IMR-90 (cell line): ENCODE measurements around the gene LAMC3. TPM values are rescaled to one million over a fixed set of nuclear protein-coding genes. Genes with fewer than 3 reads are reported as not detected.

ENCODE experiments used
- ATAC-seq: fragments of 200-7000 bp; cut with Tn5 transposase; 2 replicates; pipeline ENCODE4 v1.9.1; 2020; ENCODE audit warnings: low read depth, mild to moderate bottlenecking, moderate library complexity
- BruUV-seq: library from RNA; stranded (reverse); fragments of 400-500 nt; replicated peaks from 2 replicates; lab custom pipeline; 2021; lab: Mats Ljungman, UMichigan
- CTCF ChIA-PET: fragments of 300-600 bp; formaldehyde crosslinking; extraction: SDS; loops from one replicate; lab custom pipeline; 2021; ENCODE audit warnings: antibody characterized with exemption; lab: Yijun Ruan, JAX
- POLR2A ChIA-PET: fragments of 300-600 bp; sonication (Branson Sonifier 250); formaldehyde crosslinking; loops from one replicate; lab custom pipeline; 2022; ENCODE audit warnings: antibody characterized with exemption; ENCODE audit not compliant: unreplicated experiment; lab: Charles Lee
- DNase-seq: peaks from one replicate; pipeline ENCODE4 v3.0.0; 2013
- H2AFZ ChIP-seq: replicated peaks from 2 replicates; pipeline ENCODE3; 2013; ENCODE audit warnings: low read length, mild to moderate bottlenecking; ENCODE audit not compliant: poor library complexity
- H2AK5ac ChIP-seq: 2 replicates; pipeline ENCODE4 v1.6.1; 2013; ENCODE audit warnings: low read depth, low read length, inconsistent platforms
- H2AK9ac ChIP-seq: replicated peaks from 2 replicates; pipeline ENCODE3; 2013; ENCODE audit warnings: mild to moderate bottlenecking, low read depth, low read length, moderate library complexity; ENCODE audit not compliant: poor library complexity
- H2BK120ac ChIP-seq: 2 replicates; pipeline ENCODE4 v1.6.1; 2013; ENCODE audit warnings: low read depth, low read length, inconsistent platforms
- H2BK15ac ChIP-seq: 3 replicates; pipeline ENCODE4 v1.6.1; 2013; ENCODE audit warnings: low read depth, low read length, inconsistent platforms
- H2BK20ac ChIP-seq: 2 replicates; pipeline ENCODE4 v1.6.1; 2013; ENCODE audit warnings: low read depth, mild to moderate bottlenecking, inconsistent platforms, low read length, moderate library complexity
- H2BK5ac ChIP-seq: 2 replicates; pipeline ENCODE4 v1.6.1; 2013; ENCODE audit warnings: mild to moderate bottlenecking, low read depth, low read length, inconsistent platforms; ENCODE audit not compliant: poor library complexity, severe bottlenecking
- H3K14ac ChIP-seq: replicated peaks from 2 replicates; pipeline ENCODE4 v1.6.1; 2013; ENCODE audit warnings: low read depth, low read length, inconsistent platforms
- H3K18ac ChIP-seq: 2 replicates; pipeline ENCODE4 v1.6.1; 2013; ENCODE audit warnings: low read depth, low read length, control low read depth
- H3K23ac ChIP-seq: 2 replicates; pipeline ENCODE4 v1.6.1; 2013; ENCODE audit warnings: low read depth, low read length, inconsistent platforms
- H3K27ac ChIP-seq: 2 replicates; pipeline ENCODE4 v1.5.1; 2013; ENCODE audit warnings: mild to moderate bottlenecking, control low read depth, low read length; ENCODE audit not compliant: insufficient read depth
- H3K27me3 ChIP-seq: 2 replicates; pipeline ENCODE4 v1.6.1; 2013; ENCODE audit warnings: low read length; ENCODE audit not compliant: control insufficient read depth, insufficient read depth
- H3K36me3 ChIP-seq: 2 replicates; pipeline ENCODE4 v1.6.1; 2013; ENCODE audit warnings: low read length, mixed read lengths; ENCODE audit not compliant: control insufficient read depth, insufficient read depth
- H3K4ac ChIP-seq: 2 replicates; pipeline ENCODE4 v1.6.1; 2013; ENCODE audit warnings: low read depth, low read length, inconsistent platforms
- H3K4me1 ChIP-seq: 2 replicates; pipeline ENCODE4 v1.6.1; 2013; ENCODE audit warnings: low read length, mixed read lengths; ENCODE audit not compliant: control insufficient read depth, insufficient read depth
- H3K4me2 ChIP-seq: 2 replicates; pipeline ENCODE4 v1.6.1; 2013; ENCODE audit warnings: low read depth, mild to moderate bottlenecking, control low read depth, low read length, moderate library complexity
- H3K4me3 ChIP-seq: 2 replicates; pipeline ENCODE4 v1.5.1; 2013; ENCODE audit warnings: low read depth, mild to moderate bottlenecking, control low read depth, low read length, moderate library complexity; ENCODE audit not compliant: insufficient read depth
- H3K56ac ChIP-seq: 2 replicates; pipeline ENCODE4 v1.6.1; 2013; ENCODE audit warnings: low read length, inconsistent platforms; ENCODE audit not compliant: insufficient read depth; ENCODE audit errors: extremely low read depth
- H3K79me1 ChIP-seq, 2 experiments: 2 replicates each; pipeline ENCODE4 v1.6.1; 2013; ENCODE audit warnings: low read length in 2 of 2, inconsistent platforms in 1 of 2, low read depth in 1 of 2
- H3K9ac ChIP-seq: 2 replicates; pipeline ENCODE4 v1.6.1; 2013; ENCODE audit warnings: low read depth, low read length, control low read depth
- H3K9me1 ChIP-seq: 2 replicates; pipeline ENCODE4 v1.6.1; 2013; ENCODE audit warnings: low read length, inconsistent platforms; ENCODE audit not compliant: insufficient read depth
- H3K9me3 ChIP-seq: 2 replicates; pipeline ENCODE4 v1.6.1; 2013; ENCODE audit warnings: low read length; ENCODE audit not compliant: control insufficient read depth, insufficient read depth
- H4K20me1 ChIP-seq: 2 replicates; pipeline ENCODE4 v1.6.1; 2013; ENCODE audit warnings: low read length, inconsistent platforms; ENCODE audit not compliant: insufficient read depth
- H4K5ac ChIP-seq: 2 replicates; pipeline ENCODE4 v1.6.1; 2013; ENCODE audit warnings: mild to moderate bottlenecking, low read depth, low read length, control low read depth
- H4K8ac ChIP-seq, 2 experiments: 2 replicates each; pipeline ENCODE4 v1.6.1; 2013; ENCODE audit warnings: low read depth in 2 of 2, low read length in 2 of 2, control low read depth in 1 of 2, inconsistent platforms in 1 of 2
- H4K91ac ChIP-seq: 2 replicates; pipeline ENCODE4 v1.6.1; 2013; ENCODE audit warnings: low read depth, low read length, inconsistent platforms; ENCODE audit not compliant: insufficient read depth
- BHLHE40 ChIP-seq: fragments of 150-350 bp; IDR thresholded peaks from 2 replicates; pipeline ENCODE4 v1.6.1; 2016; ENCODE audit warnings: mild to moderate bottlenecking, low read depth, low read length
- FOS ChIP-seq: fragments of 150-350 bp; IDR thresholded peaks from 2 replicates; pipeline ENCODE4 v1.6.1; 2016; ENCODE audit warnings: low read depth, low read length
- POLR2A ChIP-seq: IDR thresholded peaks from 2 replicates; pipeline ENCODE4 v1.6.1; 2012; ENCODE audit warnings: mild to moderate bottlenecking, low read depth, low read length
- RCOR1 ChIP-seq: IDR thresholded peaks from 2 replicates; pipeline ENCODE4 v1.6.1; 2012; ENCODE audit warnings: mild to moderate bottlenecking, low read length, improper control_type of control experiment; ENCODE audit not compliant: insufficient replicate concordance
- WGBS, 2 experiments: methylation state at CpG; one replicate each; pipeline versions ENCODE4 v1.1.5 to v1.1.7; 2013; ENCODE audit warnings: missing lambda C conversion rate in 2 of 2; ENCODE audit not compliant: insufficient read length in 1 of 2; ENCODE audit errors: extremely low coverage in 2 of 2; 5-methylcytosine and 5-hydroxymethylcytosine counted together
- dilution Hi-C: fragments of 300-500 bp; cut with HindIII; formaldehyde crosslinking; loops from one replicate; pipeline ENCODE4 v1.14.3; 2018; ENCODE audit warnings: low sequenced_read_pairs; ENCODE audit not compliant: unreplicated experiment
- in situ Hi-C: fragments of 300-500 bp; cut with MboI; formaldehyde crosslinking; loops from 3 replicates; pipeline ENCODE4 v1.14.3; 2019; ENCODE audit warnings: low sequenced_read_pairs, inconsistent platforms, mixed read lengths
- intact Hi-C: fragments of 100-400 bp; cut with micrococcal nuclease; formaldehyde crosslinking; loops from 2 replicates; pipeline ENCODE4 v1.10.0; 2022
- polyA plus RNA-seq, 3 experiments: library from polyadenylated mRNA; depleted of rRNA; stranded (reverse); fragments of >200 nt; gene quantifications; 2 replicates each; pipeline ENCODE4 v1.2.3, GENCODE V29; 2012; ENCODE audit warnings: low replicate concordance in 1 of 3
- total RNA-seq: library from RNA; depleted of rRNA; stranded (reverse); fragments of >200 nt; gene quantifications from 2 replicates; pipeline ENCODE4 v1.2.3, GENCODE V29; 2012
- TF ChIP-seq, protein P1 (sequence below): fragments of 150-350 bp; IDR thresholded peaks from 2 replicates; pipeline ENCODE4 v1.6.1; 2017; ENCODE audit warnings: mild to moderate bottlenecking, antibody characterized with exemption, low read length, low read depth

LAMC3 gene
- total and polyA plus RNA-seq, 2 of the 4 experiments (the other 2 are of a cell fraction), result not detected

DNA sequence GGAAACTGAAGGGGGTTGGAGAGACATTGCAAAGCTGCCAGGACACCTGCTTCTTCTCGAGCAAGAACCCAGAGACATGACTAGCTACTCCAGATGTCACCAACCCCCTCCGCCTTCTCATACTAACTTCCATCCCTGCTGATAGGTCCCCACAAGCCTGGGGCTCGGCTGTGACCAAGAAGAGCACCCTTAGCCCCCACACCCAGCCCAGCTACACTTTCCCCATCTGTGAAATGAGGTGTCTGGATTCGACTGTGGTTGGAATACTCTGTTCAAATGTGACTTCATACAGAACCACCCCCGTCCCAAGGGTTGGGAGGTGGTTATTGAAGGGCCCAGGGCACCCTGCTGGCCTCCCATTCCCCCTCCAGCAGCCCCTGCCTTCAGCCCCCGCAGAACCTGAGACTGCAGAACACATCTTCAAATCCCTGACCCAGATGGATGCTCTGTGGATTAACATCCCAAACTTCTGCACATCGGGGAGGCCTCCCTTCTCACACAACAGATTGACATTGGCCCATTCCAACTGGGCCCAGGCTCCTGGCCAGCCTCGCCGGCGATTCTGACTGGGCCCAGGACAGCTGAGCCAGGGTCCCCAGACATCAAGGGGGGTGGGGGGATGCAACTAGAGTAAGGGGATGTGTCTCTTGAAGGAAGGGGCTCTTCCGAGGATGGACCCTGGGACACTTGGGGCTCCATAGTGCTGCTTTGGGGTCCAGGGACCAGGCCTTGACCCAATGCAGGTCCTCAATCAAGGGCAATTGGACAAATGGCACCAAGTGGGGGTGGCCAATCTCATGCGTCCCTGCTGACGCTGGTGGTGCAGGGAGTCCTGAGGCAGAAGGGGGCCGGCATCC, 48.2 kb upstream of the LAMC3 start:
- dilution Hi-C loops, result no loop called here
- no peak overlapping the region for H3K23ac ChIP-seq

More for the DNA sequence above, 48.2 kb upstream of the LAMC3 start:
- Histone ChIP-seq H4K8ac (no peak overlapping the region), H2BK20ac (peak overlapping the region; percentile 20; the same call in 1 of the 2 replicates), H3K9me3 (peaks cover 3% of the 10 kb centered on the region; the same call in 1 of the 2 replicates), H2AFZ (peak overlapping the region; percentile 27), H4K91ac (peak overlapping the region; percentile 93; the same call in 1 of the 2 replicates), H2AK5ac (peak overlapping the region; percentile 58), H3K9ac (no peak overlapping the region), H2BK5ac (no peak overlapping the region), H3K14ac (no peak overlapping the region), H3K4me2 (no peak overlapping the region), H4K5ac (no peak overlapping the region), H3K4me1 (peaks cover 10% of the 10 kb centered on the region), H2BK120ac (peak overlapping the region; percentile 96), H2BK15ac (peak overlapping the region; percentile 64; the same call in 2 of the 3 replicates), H3K56ac (no peak overlapping the region), H3K4ac (peak overlapping the region; percentile 92), H2AK9ac (no peak overlapping the region), H3K27me3 (peaks cover 8% of the 10 kb centered on the region; the same call in 1 of the 2 replicates), H3K9me1 (peaks cover 13% of the 10 kb centered on the region), H4K20me1 (no peaks in the 10 kb centered on the region), H3K4me3 (no peak overlapping the region), H3K27ac (no peak overlapping the region), H3K79me1 (no peaks in the 10 kb centered on the region), H3K36me3 (no peaks in the 10 kb centered on the region), H3K18ac (no peak overlapping the region)
- ATAC-seq (no peak), DNase-seq (no peak)
- in situ Hi-C loops, result no loop called here
- no TSS peak for BruUV-seq
- POLR2A ChIA-PET, result no interaction called here
- intact Hi-C loops, result no loop called here
- TF ChIP-seq BHLHE40 (no peak), FOS (no peak), POLR2A (no peak), RCOR1 (no peak)
- TF ChIP-seq, protein P1, sequence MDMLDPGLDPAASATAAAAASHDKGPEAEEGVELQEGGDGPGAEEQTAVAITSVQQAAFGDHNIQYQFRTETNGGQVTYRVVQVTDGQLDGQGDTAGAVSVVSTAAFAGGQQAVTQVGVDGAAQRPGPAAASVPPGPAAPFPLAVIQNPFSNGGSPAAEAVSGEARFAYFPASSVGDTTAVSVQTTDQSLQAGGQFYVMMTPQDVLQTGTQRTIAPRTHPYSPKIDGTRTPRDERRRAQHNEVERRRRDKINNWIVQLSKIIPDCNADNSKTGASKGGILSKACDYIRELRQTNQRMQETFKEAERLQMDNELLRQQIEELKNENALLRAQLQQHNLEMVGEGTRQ, result no peak
- WGBS, 2 experiments, result no CpG with 5 or more reads among the region's 14 CpGs
- CTCF ChIA-PET, result no interaction called here
